Measurements from ENCODE around the gene DCAF8.

DCAF8 gene

GRCh38 chr1:160187407-160187806, 74.9 kb downstream of the DCAF8 start:
- no peak for TF ChIP-seq CTCF (IDR thresholded peaks at IDR 0.05)
- no peak overlapping the region for H3K4me3 ChIP-seq (ENCODE audit: low read depth, low read length)
- no peaks in the 10 kb centered on the region for H3K36me3 ChIP-seq (ENCODE audit: control insufficient read depth, insufficient read depth, low read length)
- H3K9me3 ChIP-seq (ENCODE audit: control insufficient read depth, low read length): no peaks in the 10 kb centered on the region
- H3K27me3 ChIP-seq (ENCODE audit: control insufficient read depth, insufficient read depth, low read length): no peaks in the 10 kb centered on the region
- H3K4me1 ChIP-seq: no peaks in the 10 kb centered on the region
- H3K9ac ChIP-seq: no peak overlapping the region
- H2AFZ ChIP-seq: no peak overlapping the region
- H3K4me2 ChIP-seq (ENCODE audit: low read length): no peak overlapping the region
- H3K27ac ChIP-seq: no peak overlapping the region
- no peaks in the 10 kb centered on the region for H3K79me2 ChIP-seq

GRCh38 chr1:160186729-160187128, 75.6 kb downstream of the DCAF8 start:
- no peaks in the 10 kb centered on the region for H3K79me2 ChIP-seq
- H3K27me3 ChIP-seq (ENCODE audit: control insufficient read depth, insufficient read depth, low read length): no peaks in the 10 kb centered on the region
- no peak overlapping the region for H3K4me2 ChIP-seq (ENCODE audit: low read length)
- no peak overlapping the region for H3K4me3 ChIP-seq (ENCODE audit: low read depth, low read length)
- H3K9me3 ChIP-seq (ENCODE audit: control insufficient read depth, low read length): no peaks in the 10 kb centered on the region
- H3K9ac ChIP-seq: no peak overlapping the region
- no peak for TF ChIP-seq CTCF (IDR thresholded peaks at IDR 0.05)
- no peak overlapping the region for H3K27ac ChIP-seq
- H3K36me3 ChIP-seq (ENCODE audit: control insufficient read depth, insufficient read depth, low read length): no peaks in the 10 kb centered on the region
- H3K4me1 ChIP-seq: no peaks in the 10 kb centered on the region
- H2AFZ ChIP-seq: no peak overlapping the region

- Histone ChIP-seq H3K27me3 (ENCODE audit: control insufficient read depth, insufficient read depth, low read length) (no peaks in the 10 kb centered on the region), H3K79me2 (no peaks in the 10 kb centered on the region), H2AFZ (no peak overlapping the region), H3K4me2 (ENCODE audit: low read length) (no peak overlapping the region), H3K4me1 (no peaks in the 10 kb centered on the region), H3K4me3 (ENCODE audit: low read depth, low read length) (no peak overlapping the region), H3K9ac (no peak overlapping the region), H3K9me3 (ENCODE audit: control insufficient read depth, low read length) (no peaks in the 10 kb centered on the region), H3K27ac (no peak overlapping the region), H3K36me3 (ENCODE audit: control insufficient read depth, insufficient read depth, low read length) (no peaks in the 10 kb centered on the region)
- TF ChIP-seq CTCF (IDR thresholded peaks at IDR 0.05): no peak
These were observed 76.1 kb downstream of the DCAF8 start for GRCh38 chr1:160186246-160186645.

- no peak for TF ChIP-seq CTCF (IDR thresholded peaks at IDR 0.05)
- H3K27me3 ChIP-seq (ENCODE audit: control insufficient read depth, insufficient read depth, low read length): no peaks in the 10 kb centered on the region
These were observed 83.0 kb downstream of the DCAF8 start for GRCh38 chr1:160179336-160179735.

GRCh38 chr1:160178731-160179130, 83.6 kb downstream of the DCAF8 start:
- no peak for TF ChIP-seq CTCF (IDR thresholded peaks at IDR 0.05)
- Histone ChIP-seq H3K27ac (no peak overlapping the region), H3K9me3 (ENCODE audit: control insufficient read depth, low read length) (no peaks in the 10 kb centered on the region), H3K4me1 (no peaks in the 10 kb centered on the region), H3K27me3 (ENCODE audit: control insufficient read depth, insufficient read depth, low read length) (no peaks in the 10 kb centered on the region), H3K9ac (no peak overlapping the region), H3K79me2 (no peaks in the 10 kb centered on the region), H3K4me2 (ENCODE audit: low read length) (no peak overlapping the region), H3K4me3 (ENCODE audit: low read depth, low read length) (no peak overlapping the region), H3K36me3 (ENCODE audit: control insufficient read depth, insufficient read depth, low read length) (no peaks in the 10 kb centered on the region), H2AFZ (no peak overlapping the region)

More at GRCh38 chr1:160179336-160179735, 83.0 kb downstream of the DCAF8 start:
- Histone ChIP-seq H3K9ac (no peak overlapping the region), H3K4me1 (no peaks in the 10 kb centered on the region), H3K9me3 (ENCODE audit: control insufficient read depth, low read length) (no peaks in the 10 kb centered on the region), H3K79me2 (no peaks in the 10 kb centered on the region), H3K27ac (no peak overlapping the region), H2AFZ (no peak overlapping the region), H3K4me2 (ENCODE audit: low read length) (no peak overlapping the region), H3K36me3 (ENCODE audit: control insufficient read depth, insufficient read depth, low read length) (no peaks in the 10 kb centered on the region), H3K4me3 (ENCODE audit: low read depth, low read length) (no peak overlapping the region)

Data from parathyroid adenoma (tissue), 2 donors.